GM19238 (cell line): ENCODE results near the gene SLC12A9.

ENCODE experiments used
- DNase-seq: peaks from one replicate; pipeline ENCODE4 v3.0.0; 2011; ENCODE audit warnings: low spot score; ENCODE audit not compliant: insufficient read length

The SLC12A9 gene

DNA sequence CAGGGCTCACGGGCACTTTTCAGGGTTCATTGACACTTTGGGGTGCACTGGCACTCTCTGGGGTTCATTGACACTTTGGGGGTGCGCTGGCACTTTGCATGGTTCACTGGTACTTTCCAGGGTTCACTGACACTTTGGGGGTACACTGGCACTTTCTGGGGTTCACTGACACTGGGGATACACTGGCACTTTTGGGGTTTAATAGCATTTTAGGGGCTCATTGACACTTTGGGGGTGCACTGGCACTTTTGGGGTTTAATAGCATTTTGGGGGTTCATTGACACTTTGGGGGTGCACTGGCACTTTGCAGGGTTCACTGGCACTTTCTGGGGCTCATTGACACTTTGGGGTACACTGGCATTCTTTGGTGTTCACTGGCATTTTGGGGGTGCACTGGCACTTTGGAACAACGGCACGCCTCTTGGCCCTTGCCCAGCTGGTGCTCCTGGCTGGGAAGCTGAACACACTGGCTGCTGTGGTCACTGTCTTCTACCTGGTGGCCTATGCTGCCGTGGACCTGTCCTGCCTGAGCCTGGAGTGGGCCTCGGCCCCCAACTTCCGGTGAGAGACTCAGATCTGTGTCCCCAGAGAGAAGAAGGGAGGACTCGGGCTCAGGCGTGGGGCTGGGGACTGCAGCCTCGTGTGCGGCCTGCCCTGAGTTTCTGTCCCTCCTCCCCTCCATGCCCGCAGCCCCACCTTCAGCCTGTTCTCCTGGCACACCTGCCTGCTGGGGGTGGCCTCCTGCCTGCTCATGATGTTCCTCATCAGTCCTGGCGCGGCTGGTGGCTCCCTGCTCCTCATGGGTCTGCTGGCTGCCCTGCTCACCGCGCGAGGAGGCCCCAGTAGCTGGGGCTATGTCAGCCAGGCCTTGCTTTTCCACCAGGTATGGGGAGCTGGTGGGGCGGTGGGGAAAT is 8.4 kb downstream of the SLC12A9 start:
- DNase-seq, result no peak

DNA sequence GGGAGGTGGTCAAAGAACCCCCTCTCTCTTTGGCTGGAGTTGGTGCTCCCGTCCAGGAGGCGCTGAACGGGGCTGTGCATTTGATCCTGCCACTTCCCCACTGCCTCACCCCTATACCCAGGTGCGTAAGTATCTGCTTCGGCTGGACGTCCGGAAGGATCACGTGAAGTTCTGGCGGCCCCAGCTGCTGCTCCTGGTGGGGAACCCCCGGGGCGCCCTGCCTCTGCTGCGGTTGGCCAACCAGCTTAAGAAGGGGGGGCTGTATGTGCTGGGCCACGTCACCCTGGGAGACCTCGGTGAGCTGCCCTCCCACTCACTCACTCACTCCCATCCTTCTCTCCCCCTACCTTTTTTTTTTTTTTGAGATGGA is 9.1 kb downstream of the SLC12A9 start:
- DNase-seq, result no peak

DNA sequence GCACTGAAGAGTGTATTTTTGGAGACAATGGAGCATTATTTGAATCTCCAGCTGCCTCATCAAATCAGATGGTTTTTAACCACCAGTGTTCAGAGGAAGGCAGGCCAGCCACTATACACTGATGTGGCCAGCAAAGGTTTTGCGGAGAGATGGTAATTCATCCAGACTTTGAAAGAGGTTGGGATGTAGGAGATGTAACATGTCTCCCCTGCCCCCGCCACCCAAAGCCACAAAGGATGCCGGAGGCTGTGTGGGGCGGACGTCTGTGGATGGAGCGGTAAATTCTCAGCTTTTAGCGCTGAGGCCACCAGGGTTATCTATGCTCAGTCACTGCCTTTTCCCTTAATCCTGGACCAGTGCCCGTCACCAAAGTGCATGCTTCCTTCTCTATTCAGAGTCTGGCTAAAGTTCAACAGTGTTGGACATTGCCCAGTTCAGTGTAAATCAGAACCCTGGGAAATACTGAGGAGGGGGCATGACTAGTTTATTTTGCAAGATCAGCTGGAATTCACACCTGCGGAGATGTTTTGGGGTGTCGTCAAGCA is 11.0 kb downstream of the SLC12A9 start:
- DNase-seq, result no peak

DNA sequence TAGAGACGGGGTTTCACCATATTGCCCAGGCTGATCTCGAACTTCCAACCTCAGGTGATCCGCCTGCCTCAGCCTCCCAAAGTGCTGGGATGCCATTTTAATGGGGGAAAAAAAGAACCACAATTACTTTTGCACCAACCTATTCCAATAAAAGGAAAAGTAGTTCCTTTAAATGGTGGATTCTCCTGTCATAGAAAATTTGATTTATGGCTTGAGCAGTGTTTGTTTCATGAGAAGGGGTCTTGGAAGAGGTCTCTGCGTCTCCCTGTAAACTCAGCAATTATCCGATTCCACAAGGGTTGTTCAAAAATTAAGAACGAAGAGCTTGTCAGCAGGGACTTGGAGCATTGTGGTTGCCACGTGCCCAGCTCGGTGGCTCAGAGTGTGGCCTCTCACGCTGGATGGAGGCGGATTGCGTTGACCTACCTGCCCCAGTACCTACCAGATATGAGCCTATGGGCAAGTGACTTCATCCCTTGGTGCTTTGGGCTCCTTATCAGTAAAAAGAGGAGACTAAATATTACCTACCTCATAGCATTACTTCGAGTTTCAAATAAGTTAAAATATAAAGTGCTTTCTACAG is 11.8 kb downstream of the SLC12A9 start:
- no peak for DNase-seq

- no peak for DNase-seq
Measured at GRCh38 chr7:100865372-100865911, 12.9 kb downstream of the SLC12A9 start.

DNA sequence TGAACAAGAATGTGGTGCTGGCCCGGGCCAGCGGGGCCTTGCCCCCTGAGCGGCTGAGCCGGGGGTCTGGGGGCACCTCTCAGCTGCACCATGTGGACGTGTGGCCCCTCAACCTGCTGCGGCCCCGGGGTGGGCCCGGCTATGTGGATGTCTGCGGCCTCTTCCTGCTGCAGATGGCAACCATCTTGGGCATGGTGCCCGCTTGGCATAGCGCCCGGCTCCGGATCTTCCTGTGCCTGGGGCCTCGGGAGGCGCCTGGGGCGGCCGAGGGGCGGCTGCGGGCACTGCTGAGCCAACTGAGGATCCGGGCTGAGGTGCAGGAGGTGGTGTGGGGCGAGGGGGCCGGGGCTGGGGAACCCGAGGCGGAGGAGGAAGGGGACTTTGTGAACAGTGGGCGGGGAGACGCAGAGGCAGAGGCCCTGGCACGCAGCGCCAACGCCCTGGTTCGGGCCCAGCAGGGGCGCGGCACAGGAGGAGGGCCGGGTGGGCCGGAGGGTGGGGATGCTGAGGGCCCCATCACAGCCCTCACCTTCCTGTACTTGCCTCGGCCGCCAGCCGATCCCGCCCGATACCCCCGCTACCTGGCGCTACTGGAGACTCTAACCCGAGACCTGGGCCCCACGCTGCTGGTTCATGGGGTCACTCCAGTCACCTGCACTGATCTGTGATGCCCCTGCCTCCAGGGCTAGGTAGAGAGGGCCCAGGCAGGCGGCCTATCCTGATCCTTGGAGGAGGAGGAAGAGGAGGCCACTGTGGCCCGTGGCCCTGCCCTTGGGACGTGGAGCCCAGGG is 13.6 kb downstream of the SLC12A9 start:
- DNase-seq, result no peak

GRCh38 chr7:100866729-100867039 is 14.2 kb downstream of the SLC12A9 start:
- DNase-seq, result no peak

- peak; percentile 81 for DNase-seq
Measured at GRCh38 chr7:100867040-100867775, 14.7 kb downstream of the SLC12A9 start, which contains the start of gene TRIP6. Gene TRIP6 (plus strand): TSS chr7:100867387. CDS start chr7:100867498, 111 bp downstream.

DNA sequence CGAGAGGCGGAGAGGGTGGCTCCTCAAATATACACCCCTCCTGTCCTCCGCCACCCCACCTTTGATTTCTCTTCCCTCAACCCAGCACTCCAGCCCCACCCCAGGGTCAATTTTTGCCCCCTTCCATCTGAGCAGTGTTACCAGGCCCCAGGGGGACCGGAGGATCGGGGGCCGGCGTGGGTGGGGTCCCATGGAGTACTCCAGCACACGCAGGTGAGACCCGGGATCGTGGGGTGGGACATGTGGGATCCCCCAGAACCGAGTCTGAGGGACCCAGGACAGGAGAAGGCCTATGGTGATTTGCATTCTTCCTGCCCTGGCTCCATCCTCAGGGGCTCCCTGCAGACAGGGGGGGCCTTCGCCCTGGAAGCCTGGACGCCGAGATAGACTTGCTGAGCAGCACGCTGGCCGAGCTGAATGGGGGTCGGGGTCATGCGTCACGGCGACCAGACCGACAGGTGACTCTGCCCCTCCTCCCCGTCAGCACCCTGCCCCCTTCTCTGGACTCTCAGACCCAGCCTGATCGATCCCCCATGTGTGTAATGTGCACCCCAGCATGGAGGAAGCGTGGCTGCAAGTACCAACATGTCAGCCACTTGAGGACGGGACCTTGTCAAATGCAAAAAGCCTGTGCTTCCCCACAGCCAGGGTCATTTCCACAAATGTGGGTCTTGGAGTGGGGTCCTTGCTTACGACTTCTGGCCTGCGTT is 15.4 kb downstream of the SLC12A9 start:
- no peak for DNase-seq

DNA sequence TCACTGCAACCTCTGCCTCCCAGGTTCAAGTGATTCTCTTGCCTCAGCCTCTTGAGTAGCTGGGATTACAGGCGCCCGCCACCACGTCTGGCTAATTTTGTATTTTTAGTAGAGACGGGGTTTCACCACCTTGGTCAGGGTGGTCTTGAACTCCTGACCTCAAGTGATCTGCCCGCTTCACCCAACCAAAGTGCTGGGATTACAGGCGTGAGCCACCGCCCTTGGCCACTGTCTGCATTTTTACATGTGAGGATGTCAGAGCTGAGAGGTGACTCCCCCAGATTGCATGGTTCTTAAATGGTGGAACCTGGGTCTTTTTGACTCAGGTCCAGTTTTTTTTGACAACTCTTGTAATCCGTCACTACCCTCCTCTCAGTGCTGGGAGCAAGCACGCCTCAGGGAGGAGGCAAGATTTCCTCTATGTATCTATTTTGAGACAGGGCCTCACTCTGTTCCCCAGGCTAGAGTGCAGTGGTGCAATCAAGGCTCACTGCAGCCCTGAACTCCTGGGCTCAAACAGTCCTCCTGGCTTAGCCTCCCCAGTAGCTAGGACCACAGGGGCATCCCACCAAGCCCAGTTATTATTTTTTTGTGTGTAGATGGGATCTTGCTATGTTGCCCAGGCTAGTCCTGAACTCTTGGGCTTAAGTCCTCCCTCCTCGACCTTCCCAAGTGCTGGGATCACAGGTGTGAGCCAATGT is 21.2 kb downstream of the SLC12A9 start:
- DNase-seq, result no peak

GRCh38 chr7:100874300-100874576 is 21.7 kb downstream of the SLC12A9 start:
- DNase-seq, result no peak

GRCh38 chr7:100874577-100875355 is 22.3 kb downstream of the SLC12A9 start, which contains the start of gene SRRT:
Gene SRRT (plus strand): TSS chr7:100875103. CDS start chr7:100875591, 488 bp downstream.
- peak; percentile 97 for DNase-seq

- DNase-seq, result no peak
Measured at GRCh38 chr7:100875356-100875751, 22.8 kb downstream of the SLC12A9 start.

GRCh38 chr7:100878013-100878412 is 25.5 kb downstream of the SLC12A9 start:
- no peak for DNase-seq

- no peak for DNase-seq
Measured at GRCh38 chr7:100878685-100879084, 26.2 kb downstream of the SLC12A9 start.

- no peak for DNase-seq
Measured at GRCh38 chr7:100879685-100880261, 27.3 kb downstream of the SLC12A9 start.

DNA sequence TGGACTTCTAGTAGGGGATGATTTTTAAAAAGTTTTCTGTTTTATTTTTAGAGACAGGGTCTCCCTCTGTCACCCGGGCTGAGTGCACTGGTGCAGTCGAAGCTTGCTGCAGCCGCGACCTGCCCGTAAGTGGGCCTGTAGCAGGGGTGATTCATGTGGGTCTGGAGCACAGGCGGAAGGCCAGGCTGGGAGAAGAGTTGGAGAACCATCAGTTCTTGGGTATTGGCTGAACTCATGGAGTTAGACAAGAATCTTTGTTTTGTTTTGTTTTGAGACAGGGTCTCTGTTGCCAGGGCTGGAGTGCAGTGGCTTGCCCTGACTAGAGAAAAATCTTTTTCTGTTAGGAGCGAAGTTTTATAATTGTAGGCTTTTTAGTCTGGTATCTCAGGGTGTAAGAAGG is 28.1 kb downstream of the SLC12A9 start:
- DNase-seq, result no peak

GRCh38 chr7:100881136-100881535 is 28.6 kb downstream of the SLC12A9 start:
- DNase-seq, result no peak

GRCh38 chr7:100882201-100882600 is 29.7 kb downstream of the SLC12A9 start:
- DNase-seq, result no peak
